HuH-7 (cell line): ENCODE data around the gene KCNK4.

Experiments
- DNase-seq: peaks from one replicate; pipeline ENCODE4 v3.0.0; 2011; ENCODE audit warnings: low spot score

Gene KCNK4

GRCh38 chr11:64253481-64253880 is 37.6 kb upstream of the KCNK4 start:
- DNase-seq: no peak

GRCh38 chr11:64254326-64254725 is 36.8 kb upstream of the KCNK4 start:
- DNase-seq: no peak

- DNase-seq: no peak
Measured at GRCh38 chr11:64255135-64256128, 35.7 kb upstream of the KCNK4 start.

GRCh38 chr11:64256300-64256699 is 34.8 kb upstream of the KCNK4 start:
- DNase-seq: no peak

- DNase-seq: no peak
Measured at GRCh38 chr11:64258356-64258755, 32.7 kb upstream of the KCNK4 start.

- DNase-seq: no peak
Measured at GRCh38 chr11:64258946-64259532, 32.1 kb upstream of the KCNK4 start.

- DNase-seq: no peak
Measured at GRCh38 chr11:64259533-64260067, 31.5 kb upstream of the KCNK4 start.

- DNase-seq: no peak
Measured at GRCh38 chr11:64260147-64260708, 30.9 kb upstream of the KCNK4 start.

- no peak for DNase-seq
Measured at GRCh38 chr11:64261556-64262080, 29.5 kb upstream of the KCNK4 start.

GRCh38 chr11:64262271-64263002 is 28.7 kb upstream of the KCNK4 start:
- no peak for DNase-seq

GRCh38 chr11:64263021-64263946 is 27.8 kb upstream of the KCNK4 start:
- no peak for DNase-seq

- DNase-seq: no peak
Measured at GRCh38 chr11:64263947-64264317, 27.2 kb upstream of the KCNK4 start.

- no peak for DNase-seq
Measured at GRCh38 chr11:64264371-64264852, 26.7 kb upstream of the KCNK4 start.

GRCh38 chr11:64265176-64266160 is 25.6 kb upstream of the KCNK4 start:
- no peak for DNase-seq

GRCh38 chr11:64266339-64266738 is 24.8 kb upstream of the KCNK4 start:
- no peak for DNase-seq

- no peak for DNase-seq
Measured at GRCh38 chr11:64267207-64267945, 23.7 kb upstream of the KCNK4 start.

- no peak for DNase-seq
Measured at GRCh38 chr11:64268025-64268892, 22.8 kb upstream of the KCNK4 start.
